Liver (tissue), 9 donors: ENCODE results near the gene ACADS. TPM values are rescaled to one million over a fixed set of nuclear protein-coding genes. Genes with fewer than 3 reads are reported as not detected.
A peak's percentile ranks its signal among the peaks of the same experiment; 100 is the strongest.

Experiments
- DNase-seq: peaks from one replicate; pipeline ENCODE4 v3.0.0-alpha.2; 2017; ENCODE audit warnings: low spot score
- H3K27ac ChIP-seq, 2 donors: one replicate each; pipeline ENCODE4 v1.7.0; 2013; ENCODE audit warnings: inconsistent platforms in 2 of 2, low read length in 2 of 2, control low read depth in 1 of 2, low read depth in 1 of 2, mild to moderate bottlenecking in 1 of 2
- H3K27me3 ChIP-seq, 4 donors: one replicate each; pipeline versions ENCODE4 v1.6.1 to v1.7.0; 2013; ENCODE audit warnings: low read length in 3 of 4, inconsistent platforms in 1 of 4, mild to moderate bottlenecking in 1 of 4, moderate library complexity in 1 of 4; ENCODE audit not compliant: control insufficient read depth in 4 of 4, insufficient read depth in 4 of 4
- H3K36me3 ChIP-seq, 4 donors: one replicate each; pipeline versions ENCODE4 v1.6.1 to v1.7.0; 2013; ENCODE audit warnings: low read length in 3 of 4, mild to moderate bottlenecking in 3 of 4, low read depth in 1 of 4, moderate library complexity in 1 of 4; ENCODE audit not compliant: control insufficient read depth in 4 of 4, insufficient read depth in 3 of 4
- H3K4me1 ChIP-seq, 4 donors: one replicate each; pipeline versions ENCODE4 v1.6.1 to v1.7.0; 2013; ENCODE audit warnings: low read length in 3 of 4, mild to moderate bottlenecking in 3 of 4, moderate library complexity in 1 of 4; ENCODE audit not compliant: control insufficient read depth in 4 of 4, insufficient read depth in 4 of 4
- H3K4me3 ChIP-seq, 3 donors: one replicate each; pipeline versions ENCODE4 v1.6.1 to v1.7.0; 2013; ENCODE audit warnings: low read length in 3 of 3, control low read depth in 1 of 3, low read depth in 1 of 3, mild to moderate bottlenecking in 1 of 3
- H3K9ac ChIP-seq, 2 donors: one replicate each; pipeline ENCODE4 v1.7.0; 2013; ENCODE audit warnings: low read length in 2 of 2, mild to moderate bottlenecking in 2 of 2, moderate library complexity in 2 of 2, control low read depth in 1 of 2, low read depth in 1 of 2
- H3K9me3 ChIP-seq, 4 donors: one replicate each; pipeline versions ENCODE4 v1.6.1 to v1.7.0; 2013; ENCODE audit warnings: low read length in 3 of 4; ENCODE audit not compliant: control insufficient read depth in 4 of 4
- CTCF ChIP-seq: fragments of 150-350 bp; IDR thresholded peaks from 2 replicates; pipeline ENCODE4 v1.5.1; 2017; ENCODE audit warnings: improper control_type of control experiment, low read depth, low read length; ENCODE audit not compliant: missing input control
- GABPA ChIP-seq, 2 donors: IDR thresholded peaks in 1 of 2; conservative IDR thresholded peaks in 1 of 2; 2 replicates each; pipeline ENCODE4 v1.6.1; 2016; ENCODE audit warnings: antibody characterized with exemption in 2 of 2, mild to moderate bottlenecking in 1 of 2, moderate library complexity in 1 of 2
- NR2F2 ChIP-seq: IDR thresholded peaks from 2 replicates; pipeline ENCODE4 v1.6.1; 2016; ENCODE audit warnings: antibody characterized with exemption
- YY1 ChIP-seq: IDR thresholded peaks from 2 replicates; pipeline ENCODE4 v1.6.1; 2016; ENCODE audit warnings: antibody characterized with exemption, mild to moderate bottlenecking
- ZBTB33 ChIP-seq: IDR thresholded peaks from 2 replicates; pipeline ENCODE4 v1.6.1; 2016; ENCODE audit warnings: antibody characterized with exemption
- WGBS: extraction: QIAGEN DNeasy Blood & Tissue Kit; methylation state at CpG from one replicate; pipeline ENCODE4 v1.1.7; 2013; 5-methylcytosine and 5-hydroxymethylcytosine counted together
- polyA plus RNA-seq, 2 donors: library from polyadenylated mRNA; stranded (reverse) in 1 of 2; unstranded in 1 of 2; fragments of 200-250 nt in 1 of 2; fragments of >200 nt in 1 of 2; fragmentation: Nextera tagmentation in 1 of 2; extraction: Ambion mirVana in 1 of 2; gene quantifications; one replicate each; pipeline versions ENCODE4 v1.2.1 to v1.2.3, GENCODE V29; 2013 to 2015
- total RNA-seq, 2 donors: library from RNA; depleted of rRNA; stranded (reverse); fragments of >200 nt; gene quantifications; one replicate each; pipeline ENCODE4 v1.2.3, GENCODE V29; 2014
- TF ChIP-seq, protein P1 (sequence below): IDR thresholded peaks from 2 replicates; pipeline ENCODE4 v1.6.1; 2016; ENCODE audit warnings: antibody characterized with exemption, mild to moderate bottlenecking
- donor health status: healthy.
- donor health status: healthy.
- donor health status: healthy.
- donor health status: healthy.
- donor health status: healthy.

Gene ACADS
- total and polyA plus RNA-seq, 4 donors: 54.2 to 162 (median 127) TPM

DNA sequence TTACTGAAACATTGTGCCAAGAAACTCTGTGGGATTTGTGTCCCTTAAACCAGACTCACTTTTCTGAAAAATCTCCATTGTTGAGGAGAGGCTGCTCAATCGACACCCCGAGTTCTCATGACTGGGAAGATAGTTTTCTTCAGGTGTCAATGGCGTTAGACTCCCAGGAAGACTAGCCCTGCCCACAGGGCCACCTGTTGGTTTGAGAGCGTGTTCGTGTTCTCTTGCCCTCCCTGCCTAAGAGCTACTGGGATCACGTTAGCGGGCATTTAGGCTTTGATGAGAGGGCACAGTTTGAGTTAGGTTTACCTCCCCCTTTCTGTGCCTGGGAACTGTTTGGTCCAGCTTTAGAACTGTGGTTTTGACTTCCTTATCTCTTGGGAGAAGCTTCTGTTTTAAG is 26.1 kb upstream of the ACADS start (continued):
- TF ChIP-seq, protein P1, sequence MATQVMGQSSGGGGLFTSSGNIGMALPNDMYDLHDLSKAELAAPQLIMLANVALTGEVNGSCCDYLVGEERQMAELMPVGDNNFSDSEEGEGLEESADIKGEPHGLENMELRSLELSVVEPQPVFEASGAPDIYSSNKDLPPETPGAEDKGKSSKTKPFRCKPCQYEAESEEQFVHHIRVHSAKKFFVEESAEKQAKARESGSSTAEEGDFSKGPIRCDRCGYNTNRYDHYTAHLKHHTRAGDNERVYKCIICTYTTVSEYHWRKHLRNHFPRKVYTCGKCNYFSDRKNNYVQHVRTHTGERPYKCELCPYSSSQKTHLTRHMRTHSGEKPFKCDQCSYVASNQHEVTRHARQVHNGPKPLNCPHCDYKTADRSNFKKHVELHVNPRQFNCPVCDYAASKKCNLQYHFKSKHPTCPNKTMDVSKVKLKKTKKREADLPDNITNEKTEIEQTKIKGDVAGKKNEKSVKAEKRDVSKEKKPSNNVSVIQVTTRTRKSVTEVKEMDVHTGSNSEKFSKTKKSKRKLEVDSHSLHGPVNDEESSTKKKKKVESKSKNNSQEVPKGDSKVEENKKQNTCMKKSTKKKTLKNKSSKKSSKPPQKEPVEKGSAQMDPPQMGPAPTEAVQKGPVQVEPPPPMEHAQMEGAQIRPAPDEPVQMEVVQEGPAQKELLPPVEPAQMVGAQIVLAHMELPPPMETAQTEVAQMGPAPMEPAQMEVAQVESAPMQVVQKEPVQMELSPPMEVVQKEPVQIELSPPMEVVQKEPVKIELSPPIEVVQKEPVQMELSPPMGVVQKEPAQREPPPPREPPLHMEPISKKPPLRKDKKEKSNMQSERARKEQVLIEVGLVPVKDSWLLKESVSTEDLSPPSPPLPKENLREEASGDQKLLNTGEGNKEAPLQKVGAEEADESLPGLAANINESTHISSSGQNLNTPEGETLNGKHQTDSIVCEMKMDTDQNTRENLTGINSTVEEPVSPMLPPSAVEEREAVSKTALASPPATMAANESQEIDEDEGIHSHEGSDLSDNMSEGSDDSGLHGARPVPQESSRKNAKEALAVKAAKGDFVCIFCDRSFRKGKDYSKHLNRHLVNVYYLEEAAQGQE: no peak

DNA sequence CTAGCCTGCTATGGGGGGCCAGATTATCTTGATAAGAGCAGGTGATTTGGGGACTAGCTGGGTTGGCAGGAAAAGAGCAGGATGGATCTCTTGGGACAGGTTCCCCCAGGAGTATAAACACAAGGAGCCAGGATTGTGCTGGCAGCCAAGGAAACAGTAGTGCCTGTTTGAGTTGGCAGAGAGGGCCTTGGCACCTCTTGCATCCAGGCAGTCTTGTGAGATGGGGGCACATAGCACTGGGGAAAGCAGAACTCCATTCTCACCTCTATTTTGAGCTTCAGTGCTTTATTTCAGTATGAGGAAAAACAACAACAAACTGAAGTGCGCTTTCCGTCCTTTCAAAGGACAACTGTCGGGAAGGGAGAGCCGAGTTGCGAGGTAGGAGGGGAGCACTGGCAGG is 24.7 kb upstream of the ACADS start:
- TF ChIP-seq GABPA (IDR thresholded peaks at IDR 0.05 in 1 of 2, conservative IDR thresholded peaks at IDR 0.05 in 1 of 2) (no peak), ZBTB33 (no peak)
- Histone ChIP-seq H3K36me3 (peaks cover 10 to 52% (median 44%) of the 10 kb centered on the region in 4 donors), H3K4me3 (no peak overlapping the region), H3K9me3 (no peaks in the 10 kb centered on the region), H3K27me3 (no peaks in the 10 kb centered on the region), H3K27ac (no peak overlapping the region), H3K4me1 (peaks cover 0 to 4% (median under 1%) of the 10 kb centered on the region in 4 donors), H3K9ac (no peak overlapping the region)
- no peak for DNase-seq
- 97% methylated on average over 5 of the region's 5 CpGs for WGBS

DNA sequence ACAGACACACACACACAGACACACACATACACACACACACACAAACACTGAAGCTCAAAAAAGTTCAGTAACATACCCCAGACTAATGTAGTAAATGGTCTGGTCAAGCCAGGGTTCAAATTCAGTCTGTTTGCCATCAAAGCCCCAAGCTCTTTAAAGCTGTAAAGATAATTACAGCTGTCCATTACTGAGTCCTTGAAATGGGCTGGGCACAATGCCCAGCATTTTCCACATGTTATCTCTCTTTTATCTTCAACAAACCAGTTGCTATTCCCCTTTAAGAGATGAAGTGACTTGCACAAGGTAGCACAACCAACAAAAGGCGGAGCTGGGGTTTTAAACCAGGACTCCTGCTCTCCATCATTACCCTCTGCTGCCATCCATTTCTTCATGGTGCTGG is 23.0 kb upstream of the ACADS start:
- DNase-seq: no peak
- no peak overlapping the region for H3K4me3 ChIP-seq
- H3K27ac ChIP-seq: no peak overlapping the region
- H3K9me3 ChIP-seq: no peaks in the 10 kb centered on the region
- peaks cover 5 to 36% (median 27%) of the 10 kb centered on the region in 4 donors for H3K36me3 ChIP-seq
- peaks cover 0 to 4% (median 0%) of the 10 kb centered on the region in 4 donors for H3K4me1 ChIP-seq
- TF ChIP-seq NR2F2 (no peak), YY1 (no peak), CTCF (no peak)
- TF ChIP-seq, protein P1: peak; percentile 57
- H3K27me3 ChIP-seq: no peaks in the 10 kb centered on the region
- WGBS: 94% methylated on average over 1 of the region's 1 CpG
- H3K9ac ChIP-seq: no peak overlapping the region
